BJ (cell line): ENCODE measurements around the gene L3MBTL1. TPM values are rescaled to one million over a fixed set of nuclear protein-coding genes. Genes with fewer than 3 reads are reported as not detected.

Experiments
- CTCF ChIA-PET: fragments of 350-600 bp; formaldehyde crosslinking; extraction: SDS; loops from one replicate; lab custom pipeline; 2021; ENCODE audit warnings: antibody characterized with exemption, inconsistent platforms; lab: Yijun Ruan, JAX
- POLR2A ChIA-PET: fragments of 300-600 bp; sonication (Branson Sonifier 250); formaldehyde crosslinking; extraction: SDS; loops from one replicate; lab custom pipeline; 2021; ENCODE audit warnings: antibody characterized with exemption; lab: Charles Lee
- DNase-seq: peaks from one replicate; pipeline ENCODE4 v3.0.0-alpha.2; 2011; ENCODE audit warnings: low read depth
- H3K27me3 ChIP-seq: 2 replicates; pipeline ENCODE4 v1.6.0; 2011; ENCODE audit warnings: low read length; ENCODE audit not compliant: control insufficient read depth, insufficient read depth
- H3K36me3 ChIP-seq: 2 replicates; pipeline ENCODE4 v1.5.1; 2011; ENCODE audit warnings: low read length; ENCODE audit not compliant: control insufficient read depth, insufficient read depth
- H3K4me3 ChIP-seq: 2 replicates; pipeline ENCODE4 v1.5.1; 2011; ENCODE audit warnings: low read depth, mild to moderate bottlenecking, control low read depth, low read length
- CTCF ChIP-seq: IDR thresholded peaks from 2 replicates; pipeline ENCODE4 v1.5.1; 2011; ENCODE audit warnings: low read depth, mild to moderate bottlenecking, control low read depth, inconsistent platforms, low read length, moderate library complexity; ENCODE audit not compliant: insufficient read depth
- polyA plus RNA-seq: library from polyadenylated mRNA; depleted of rRNA; stranded (reverse); fragments of >200 nt; gene quantifications from 2 replicates; pipeline ENCODE4 v1.2.3, GENCODE V29; 2011

Gene L3MBTL1
- polyA plus RNA-seq, 1 experiment, result 4.5 TPM

- CTCF ChIA-PET, result no interaction called here
- no peaks in the 10 kb centered on the region for H3K36me3 ChIP-seq
- no peak overlapping the region for H3K4me3 ChIP-seq
- H3K27me3 ChIP-seq, result no peaks in the 10 kb centered on the region
- no peak for DNase-seq
- TF ChIP-seq CTCF, result no peak
- POLR2A ChIA-PET, result no interaction called here
Observed at GRCh38 chr20:43564993-43565757, 57.7 kb downstream of the L3MBTL1 start.

GRCh38 chr20:43565758-43566104 is 58.2 kb downstream of the L3MBTL1 start:
- no peak for DNase-seq
- Histone ChIP-seq H3K27me3 (no peaks in the 10 kb centered on the region), H3K36me3 (no peaks in the 10 kb centered on the region), H3K4me3 (no peak overlapping the region)
- ChIA-PET POLR2A (no interaction called here), CTCF (no interaction called here)
- TF ChIP-seq CTCF, result no peak

GRCh38 chr20:43567477-43567876 is 60.0 kb downstream of the L3MBTL1 start:
- H3K4me3 ChIP-seq, result no peak overlapping the region
- H3K36me3 ChIP-seq, result no peaks in the 10 kb centered on the region
- ChIA-PET POLR2A (no interaction called here), CTCF (no interaction called here)
- no peak for DNase-seq
- no peaks in the 10 kb centered on the region for H3K27me3 ChIP-seq
- no peak for TF ChIP-seq CTCF

- POLR2A ChIA-PET, result no interaction called here
- Histone ChIP-seq H3K36me3 (no peaks in the 10 kb centered on the region), H3K4me3 (no peak overlapping the region), H3K27me3 (no peaks in the 10 kb centered on the region)
- DNase-seq, result no peak
- no peak for TF ChIP-seq CTCF
- CTCF ChIA-PET, result interaction anchor here (2.5 kb wide), 1 partner anchor 30 kb away, joined by 11 read pairs; no protein-coding TSS in a partner anchor
Observed at GRCh38 chr20:43568706-43569105, 61.2 kb downstream of the L3MBTL1 start.

GRCh38 chr20:43569282-43569681 is 61.8 kb downstream of the L3MBTL1 start:
- ChIA-PET CTCF (interaction anchor here (1.2 to 2.5 kb wide), 2 partner anchors 10 to 31 kb away, joined by 4 to 11 read pairs; partner anchors contain the start of gene SGK2), POLR2A (no interaction called here)
- Histone ChIP-seq H3K36me3 (no peaks in the 10 kb centered on the region), H3K4me3 (no peak overlapping the region), H3K27me3 (no peaks in the 10 kb centered on the region)
- TF ChIP-seq CTCF, result no peak
- no peak for DNase-seq
